ENCODE data around the gene FAHD2B. TPM values are rescaled to one million over a fixed set of nuclear protein-coding genes. Genes with fewer than 3 reads are reported as not detected.
"Not testable (repeated sequence)": the region's sequence is repeated elsewhere in the genome, so short reads cannot be mapped to it uniquely, and the experiment has no call there.

Gene FAHD2B
- total RNA-seq, result 22.9 TPM
- 10 to 100 TPM; 12.9 to 20.1 (median 19.8) TPM for polyA plus RNA-seq

- H3K9me3 Mint-ChIP-seq; H3K9me3 ChIP-seq (ENCODE audit: control insufficient read depth in 2 of 2, low read length in 2 of 2); H3K36me3 ChIP-seq (ENCODE audit: control insufficient read depth, insufficient read depth, low read length); H3K27me3 ChIP-seq (ENCODE audit: control insufficient read depth, insufficient read depth, low read length); H3K36me3 Mint-ChIP-seq; H3K4me1 ChIP-seq (ENCODE audit: control insufficient read depth, insufficient read depth, low read length, poor library complexity, severe bottlenecking); H3K27me3 Mint-ChIP-seq; H3K27ac ChIP-seq (ENCODE audit: insufficient read depth, low read length, poor library complexity, severe bottlenecking); H3K4me3 ChIP-seq (ENCODE audit: low read depth, low read length): not testable (repeated sequence)
- Mint-ChIP-seq H3K27ac (peak within 1 kb of the TSS; percentile 43 to 88 (median 80)), H3K4me1 (peaks cover 0 to 15% (median 9%) of the 10 kb centered on the region in 4 donors), H3K4me3 (peak within 1 kb of the TSS; percentile 74 to 94 (median 82))
- peak; percentile 80 to 85 (median 82) for DNase-seq
- ATAC-seq (ENCODE audit: low read depth in 2 of 2), result peak; percentile 95 to 96
Measured at GRCh38 chr2:97094772-97095611, at the start of gene FAHD2B. TSS of gene FAHD2B (minus strand) at chr2:97094882. CDS start at chr2:97091706, 3,176 bp downstream.

- not testable (repeated sequence) for H3K27ac Mint-ChIP-seq; H3K27ac ChIP-seq (ENCODE audit: insufficient read depth, low read length, poor library complexity, severe bottlenecking); DNase-seq; H3K27me3 Mint-ChIP-seq; H3K9me3 Mint-ChIP-seq; H3K9me3 ChIP-seq (ENCODE audit: control insufficient read depth in 2 of 2, low read length in 2 of 2); H3K4me3 ChIP-seq (ENCODE audit: low read depth, low read length); H3K4me1 ChIP-seq (ENCODE audit: control insufficient read depth, insufficient read depth, low read length, poor library complexity, severe bottlenecking); H3K27me3 ChIP-seq (ENCODE audit: control insufficient read depth, insufficient read depth, low read length); ATAC-seq (ENCODE audit: low read depth in 2 of 2); H3K4me3 Mint-ChIP-seq
- peaks cover 20% of the 10 kb centered on the region for H3K36me3 ChIP-seq (ENCODE audit: control insufficient read depth, insufficient read depth, low read length)
- Mint-ChIP-seq H3K4me1 (peaks cover 0 to 14% (median 3%) of the 10 kb centered on the region in 4 donors), H3K36me3 (peaks cover 19% of the 10 kb centered on the region)
Measured at GRCh38 chr2:97144016-97144415, 49.3 kb upstream of the FAHD2B start.

- H3K4me3 Mint-ChIP-seq; H3K9me3 ChIP-seq (ENCODE audit: control insufficient read depth in 2 of 2, low read length in 2 of 2); H3K27ac Mint-ChIP-seq; DNase-seq; H3K27me3 Mint-ChIP-seq; H3K9me3 Mint-ChIP-seq; H3K27me3 ChIP-seq (ENCODE audit: control insufficient read depth, insufficient read depth, low read length); H3K27ac ChIP-seq (ENCODE audit: insufficient read depth, low read length, poor library complexity, severe bottlenecking); ATAC-seq (ENCODE audit: low read depth in 2 of 2); H3K36me3 ChIP-seq (ENCODE audit: control insufficient read depth, insufficient read depth, low read length); H3K4me1 ChIP-seq (ENCODE audit: control insufficient read depth, insufficient read depth, low read length, poor library complexity, severe bottlenecking); H3K4me3 ChIP-seq (ENCODE audit: low read depth, low read length): not testable (repeated sequence)
- H3K4me1 Mint-ChIP-seq, result peaks cover 0 to 11% (median 7%) of the 10 kb centered on the region in 4 donors
- H3K36me3 Mint-ChIP-seq, result peaks cover 24% of the 10 kb centered on the region
Measured at GRCh38 chr2:97129090-97129489, 34.4 kb upstream of the FAHD2B start.

GRCh38 chr2:97113882-97114255 lies 19.2 kb upstream of the FAHD2B start:
- peak overlapping the region; percentile 85 for H3K27ac ChIP-seq (ENCODE audit: insufficient read depth, low read length, poor library complexity, severe bottlenecking)
- H3K27ac Mint-ChIP-seq, result peak overlapping the region; percentile 98 to 99 (median 99)
- DNase-seq; ATAC-seq (ENCODE audit: low read depth in 2 of 2); H3K36me3 ChIP-seq (ENCODE audit: control insufficient read depth, insufficient read depth, low read length); H3K9me3 Mint-ChIP-seq; H3K27me3 ChIP-seq (ENCODE audit: control insufficient read depth, insufficient read depth, low read length); H3K36me3 Mint-ChIP-seq; H3K9me3 ChIP-seq (ENCODE audit: control insufficient read depth in 2 of 2, low read length in 2 of 2); H3K4me1 ChIP-seq (ENCODE audit: control insufficient read depth, insufficient read depth, low read length, poor library complexity, severe bottlenecking): not testable (repeated sequence)
- H3K27me3 Mint-ChIP-seq, result peaks cover 10% of the 10 kb centered on the region
- H3K4me3 Mint-ChIP-seq, result peak overlapping the region; percentile 98 to 100 (median 99)
- peaks cover 0 to 10% (median 6%) of the 10 kb centered on the region in 4 donors for H3K4me1 Mint-ChIP-seq
- H3K4me3 ChIP-seq (ENCODE audit: low read depth, low read length), result peak overlapping the region; percentile 78

GRCh38 chr2:97113050-97113881 lies 18.6 kb upstream of the FAHD2B start, which contains the start of gene ANKRD36:
TSS of gene ANKRD36 (plus strand) at chr2:97113153. CDS start at chr2:97113740, 587 bp downstream.
- not testable (repeated sequence) for H3K27me3 ChIP-seq (ENCODE audit: control insufficient read depth, insufficient read depth, low read length); H3K36me3 ChIP-seq (ENCODE audit: control insufficient read depth, insufficient read depth, low read length); H3K4me1 ChIP-seq (ENCODE audit: control insufficient read depth, insufficient read depth, low read length, poor library complexity, severe bottlenecking); H3K9me3 ChIP-seq (ENCODE audit: control insufficient read depth in 2 of 2, low read length in 2 of 2); H3K9me3 Mint-ChIP-seq; H3K36me3 Mint-ChIP-seq
- Histone ChIP-seq H3K27ac (ENCODE audit: insufficient read depth, low read length, poor library complexity, severe bottlenecking) (peak within 1 kb of the TSS; percentile 85), H3K4me3 (ENCODE audit: low read depth, low read length) (peak within 1 kb of the TSS; percentile 78)
- ATAC-seq (ENCODE audit: low read depth in 2 of 2) (peak; percentile 89 to 91), DNase-seq (peak; percentile 70 to 90 (median 86))
- Mint-ChIP-seq H3K27ac (peak within 1 kb of the TSS; percentile 98 to 99 (median 99)), H3K4me1 (peaks cover 0 to 10% (median 6%) of the 10 kb centered on the region in 4 donors), H3K27me3 (peaks cover 13% of the 10 kb centered on the region), H3K4me3 (peak within 1 kb of the TSS; percentile 99 to 100 (median 99))

GRCh38 chr2:97112320-97113049 lies 17.8 kb upstream of the FAHD2B start:
- peak overlapping the region; percentile 86 to 94 (median 91) for H3K27ac Mint-ChIP-seq
- not testable (repeated sequence) for H3K4me1 ChIP-seq (ENCODE audit: control insufficient read depth, insufficient read depth, low read length, poor library complexity, severe bottlenecking); H3K36me3 Mint-ChIP-seq; H3K9me3 Mint-ChIP-seq; H3K9me3 ChIP-seq (ENCODE audit: control insufficient read depth in 2 of 2, low read length in 2 of 2); H3K27me3 ChIP-seq (ENCODE audit: control insufficient read depth, insufficient read depth, low read length); H3K36me3 ChIP-seq (ENCODE audit: control insufficient read depth, insufficient read depth, low read length)
- peaks cover 0 to 10% (median 6%) of the 10 kb centered on the region in 4 donors for H3K4me1 Mint-ChIP-seq
- peaks cover 15% of the 10 kb centered on the region for H3K27me3 Mint-ChIP-seq
- peak overlapping the region; percentile 85 for H3K27ac ChIP-seq (ENCODE audit: insufficient read depth, low read length, poor library complexity, severe bottlenecking)
- ATAC-seq (ENCODE audit: low read depth in 2 of 2) (peak; percentile 56 to 59), DNase-seq (peak; percentile 56 to 75 (median 61))
- peak overlapping the region; percentile 65 for H3K4me3 ChIP-seq (ENCODE audit: low read depth, low read length)
- peak overlapping the region; percentile 99 to 100 (median 99) for H3K4me3 Mint-ChIP-seq

GRCh38 chr2:97111246-97111645 lies 16.6 kb upstream of the FAHD2B start:
- not testable (repeated sequence) for H3K27ac ChIP-seq (ENCODE audit: insufficient read depth, low read length, poor library complexity, severe bottlenecking); DNase-seq; H3K9me3 Mint-ChIP-seq; H3K27ac Mint-ChIP-seq; H3K36me3 ChIP-seq (ENCODE audit: control insufficient read depth, insufficient read depth, low read length); H3K4me1 ChIP-seq (ENCODE audit: control insufficient read depth, insufficient read depth, low read length, poor library complexity, severe bottlenecking); H3K36me3 Mint-ChIP-seq; H3K4me3 ChIP-seq (ENCODE audit: low read depth, low read length); H3K27me3 ChIP-seq (ENCODE audit: control insufficient read depth, insufficient read depth, low read length); H3K4me1 Mint-ChIP-seq; H3K4me3 Mint-ChIP-seq; ATAC-seq (ENCODE audit: low read depth in 2 of 2); H3K9me3 ChIP-seq (ENCODE audit: control insufficient read depth in 2 of 2, low read length in 2 of 2)
- peaks cover 28% of the 10 kb centered on the region for H3K27me3 Mint-ChIP-seq

All from CD4-positive, CD25-positive, alpha-beta regulatory T cell (primary cell).